Measurements from ENCODE around the gene SYT5. TPM values are rescaled to one million over a fixed set of nuclear protein-coding genes. Genes with fewer than 3 reads are reported as not detected.
A peak's percentile ranks its signal among the peaks of the same experiment; 100 is the strongest.

The SYT5 gene
- total and polyA plus RNA-seq, 2 donors (not counting 3 experiments of a cell fraction or from before 2014, with no cell fraction given): 0.42 TPM; not detected in 1

DNA sequence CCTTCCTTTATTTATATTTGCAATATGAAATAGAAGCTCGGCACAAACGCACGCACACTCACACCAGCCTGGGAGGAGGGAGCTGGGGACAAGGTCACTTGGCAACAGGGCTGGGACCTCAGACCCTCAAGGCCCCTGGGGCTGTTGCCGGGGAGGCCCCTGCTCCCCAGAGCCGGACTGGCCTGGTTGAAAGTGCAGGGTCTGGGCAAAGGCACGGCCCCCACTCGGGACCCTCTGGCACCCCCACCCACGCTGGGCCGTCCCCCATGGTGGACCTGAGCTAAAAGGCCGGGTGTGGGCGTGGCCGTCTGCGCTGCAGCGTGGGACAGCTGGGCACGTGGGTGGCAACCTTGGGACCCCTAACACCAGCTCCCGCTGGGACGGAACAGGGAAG is 49.7 kb upstream of the SYT5 start:
- no peak for DNase-seq (ENCODE audit: low read depth, low spot score)
- CTCF ChIA-PET: interaction anchor here (0.7 kb wide), 1 partner anchor 89 kb away, joined by 4 read pairs; no protein-coding TSS in a partner anchor
- peaks cover 2 to 43% of the 10 kb centered on the region in 2 experiments for H3K36me3 ChIP-seq (ENCODE audit: control insufficient read depth in 2 of 2, extremely low read depth in 1 of 2, insufficient read depth in 2 of 2, low read length in 2 of 2)
- H3K9me1 ChIP-seq (replicated peaks; ENCODE audit: control insufficient read depth, extremely low read depth, insufficient read depth, low read length): no peaks in the 10 kb centered on the region
- POLR2A ChIA-PET: no interaction called here
- no peaks in the 10 kb centered on the region for H3K9me3 ChIP-seq (replicated peaks; ENCODE audit: control insufficient read depth, insufficient read depth, low read length)
- H4K20me1 ChIP-seq (replicated peaks; ENCODE audit: control insufficient read depth, extremely low read depth, insufficient read depth, low read length): no peaks in the 10 kb centered on the region
- no peak for FAIRE-seq
- dilution Hi-C loops (cut with MboI; ENCODE audit: extremely low pct_ligation_motif_present, low sequenced_read_pairs): no loop called here
- H3K27ac ChIP-seq (ENCODE audit: insufficient read depth, low read depth, low read length): no peak overlapping the region
- no peaks in the 10 kb centered on the region for H3K79me2 ChIP-seq (ENCODE audit: control insufficient read depth, insufficient read depth, low read length)
- no peaks in the 10 kb centered on the region for H3K4me1 ChIP-seq (ENCODE audit: control insufficient read depth, extremely low read depth, insufficient read depth, low read length)
- TF ChIP-seq FOS (IDR thresholded peaks at IDR 0.05; ENCODE audit: borderline replicate concordance, insufficient read depth, low read length): no peak
- TF ChIP-seq POLR2A (IDR thresholded peaks at IDR 0.05; ENCODE audit: low read depth, low read length): no peak
- H3K4me2 ChIP-seq (ENCODE audit: insufficient read depth, low read length): no peak overlapping the region
- H3K9ac ChIP-seq (replicated peaks; ENCODE audit: extremely low read depth, insufficient read depth, low read length): no peak overlapping the region
- no peak overlapping the region for H3K4me3 ChIP-seq (replicated peaks in 1 of 3; ENCODE audit: insufficient read depth in 1 of 3, low read depth in 1 of 3, low read length in 3 of 3)
- H2AFZ ChIP-seq (ENCODE audit: low read depth, low read length): no peak overlapping the region
- intact Hi-C loops (cut with micrococcal nuclease): no loop called here
- TSS peak; percentile 88 for BruUV-seq (replicated peaks)
- no peaks in the 10 kb centered on the region for H3K27me3 ChIP-seq (ENCODE audit: control insufficient read depth in 2 of 2, insufficient read depth in 2 of 2, low read length in 2 of 2)

DNA sequence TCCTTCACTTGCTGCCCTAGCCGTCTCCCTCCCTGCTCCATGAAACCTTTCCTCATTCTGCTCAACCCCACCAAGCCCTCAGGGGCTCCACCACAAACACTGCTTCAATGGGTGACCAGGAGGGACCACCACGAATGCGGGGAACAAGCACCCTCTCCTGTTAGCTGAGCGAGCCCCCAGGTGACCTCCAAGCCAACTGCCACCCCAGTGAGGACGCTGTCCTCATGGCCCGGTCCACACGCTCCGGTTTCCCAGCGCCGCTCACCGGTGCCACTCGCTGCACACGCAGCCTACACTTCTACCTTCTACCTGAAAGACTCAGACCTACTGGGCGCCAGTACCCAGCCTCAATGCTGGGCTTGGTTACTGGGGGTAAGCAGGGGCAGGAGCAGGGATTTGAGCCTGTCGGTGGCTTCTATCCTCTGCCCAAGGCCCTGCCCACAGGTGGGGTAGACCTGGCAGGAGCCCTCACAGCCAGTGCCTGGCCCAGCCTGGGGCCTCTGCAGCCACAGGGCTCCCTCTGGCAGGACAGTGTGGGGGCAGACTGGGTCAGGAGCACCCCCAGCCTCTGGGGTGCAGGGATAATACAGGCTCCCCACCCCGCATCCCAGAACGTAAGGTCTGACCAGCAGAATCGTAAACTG is 49.2 kb upstream of the SYT5 start:
- TF ChIP-seq FOS (IDR thresholded peaks at IDR 0.05; ENCODE audit: borderline replicate concordance, insufficient read depth, low read length) (no peak), MYC (IDR thresholded peaks at IDR 0.05; ENCODE audit: low read depth, low read length) (no peak), JUN (IDR thresholded peaks at IDR 0.05; ENCODE audit: borderline replicate concordance, insufficient read depth, insufficient read length, low read depth) (no peak), GATA2 (IDR thresholded peaks at IDR 0.05; ENCODE audit: insufficient read depth, insufficient read length, low read depth, low read length) (no peak), POLR2A (IDR thresholded peaks at IDR 0.05; ENCODE audit: low read depth, low read length) (no peak), EZH2 (IDR thresholded peaks at IDR 0.05; ENCODE audit: borderline replicate concordance, low read depth, low read length, severe bottlenecking) (no peak), POLR2AphosphoS5 (IDR thresholded peaks at IDR 0.05; ENCODE audit: insufficient read depth, low read depth, low read length) (no peak)
- TF ChIP-seq, protein P1, sequence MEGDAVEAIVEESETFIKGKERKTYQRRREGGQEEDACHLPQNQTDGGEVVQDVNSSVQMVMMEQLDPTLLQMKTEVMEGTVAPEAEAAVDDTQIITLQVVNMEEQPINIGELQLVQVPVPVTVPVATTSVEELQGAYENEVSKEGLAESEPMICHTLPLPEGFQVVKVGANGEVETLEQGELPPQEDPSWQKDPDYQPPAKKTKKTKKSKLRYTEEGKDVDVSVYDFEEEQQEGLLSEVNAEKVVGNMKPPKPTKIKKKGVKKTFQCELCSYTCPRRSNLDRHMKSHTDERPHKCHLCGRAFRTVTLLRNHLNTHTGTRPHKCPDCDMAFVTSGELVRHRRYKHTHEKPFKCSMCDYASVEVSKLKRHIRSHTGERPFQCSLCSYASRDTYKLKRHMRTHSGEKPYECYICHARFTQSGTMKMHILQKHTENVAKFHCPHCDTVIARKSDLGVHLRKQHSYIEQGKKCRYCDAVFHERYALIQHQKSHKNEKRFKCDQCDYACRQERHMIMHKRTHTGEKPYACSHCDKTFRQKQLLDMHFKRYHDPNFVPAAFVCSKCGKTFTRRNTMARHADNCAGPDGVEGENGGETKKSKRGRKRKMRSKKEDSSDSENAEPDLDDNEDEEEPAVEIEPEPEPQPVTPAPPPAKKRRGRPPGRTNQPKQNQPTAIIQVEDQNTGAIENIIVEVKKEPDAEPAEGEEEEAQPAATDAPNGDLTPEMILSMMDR (IDR thresholded peaks at IDR 0.05; ENCODE audit: extremely low read depth in 1 of 2, insufficient read depth in 1 of 2, low read depth in 1 of 2, low read length in 2 of 2): no peak
- TF ChIP-seq, protein P2, sequence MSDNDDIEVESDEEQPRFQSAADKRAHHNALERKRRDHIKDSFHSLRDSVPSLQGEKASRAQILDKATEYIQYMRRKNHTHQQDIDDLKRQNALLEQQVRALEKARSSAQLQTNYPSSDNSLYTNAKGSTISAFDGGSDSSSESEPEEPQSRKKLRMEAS (IDR thresholded peaks at IDR 0.05; ENCODE audit: insufficient read depth, insufficient read length): no peak
- FAIRE-seq (no peak), DNase-seq (ENCODE audit: low read depth, low spot score) (no peak)
- no peak overlapping the region for H3K9ac ChIP-seq (replicated peaks; ENCODE audit: extremely low read depth, insufficient read depth, low read length)
- no peak overlapping the region for H3K4me3 ChIP-seq (replicated peaks in 1 of 3; ENCODE audit: insufficient read depth in 1 of 3, low read depth in 1 of 3, low read length in 3 of 3)
- no peak overlapping the region for H3K27ac ChIP-seq (ENCODE audit: insufficient read depth, low read depth, low read length)
- H3K4me2 ChIP-seq (ENCODE audit: insufficient read depth, low read length): no peak overlapping the region
- H3K36me3 ChIP-seq (ENCODE audit: control insufficient read depth in 2 of 2, extremely low read depth in 1 of 2, insufficient read depth in 2 of 2, low read length in 2 of 2): peaks cover 0 to 43% of the 10 kb centered on the region in 2 experiments
- no peaks in the 10 kb centered on the region for H3K9me3 ChIP-seq (replicated peaks; ENCODE audit: control insufficient read depth, insufficient read depth, low read length)
- POLR2A ChIA-PET: no interaction called here
- H3K27me3 ChIP-seq (ENCODE audit: control insufficient read depth in 2 of 2, insufficient read depth in 2 of 2, low read length in 2 of 2): no peaks in the 10 kb centered on the region
- no peaks in the 10 kb centered on the region for H3K9me1 ChIP-seq (replicated peaks; ENCODE audit: control insufficient read depth, extremely low read depth, insufficient read depth, low read length)
- no peaks in the 10 kb centered on the region for H3K79me2 ChIP-seq (ENCODE audit: control insufficient read depth, insufficient read depth, low read length)
- no TSS peak for BruUV-seq (replicated peaks)
- intact Hi-C loops (cut with micrococcal nuclease) (no loop called here), dilution Hi-C loops (cut with MboI; ENCODE audit: extremely low pct_ligation_motif_present, low sequenced_read_pairs) (no loop called here)
- no peaks in the 10 kb centered on the region for H4K20me1 ChIP-seq (replicated peaks; ENCODE audit: control insufficient read depth, extremely low read depth, insufficient read depth, low read length)
- CTCF ChIA-PET: interaction anchor here (0.7 kb wide), 1 partner anchor 88 kb away, joined by 4 read pairs; no protein-coding TSS in a partner anchor
- H3K4me1 ChIP-seq (ENCODE audit: control insufficient read depth, extremely low read depth, insufficient read depth, low read length): no peaks in the 10 kb centered on the region
- no peak overlapping the region for H2AFZ ChIP-seq (ENCODE audit: low read depth, low read length)

Data from endothelial cell of umbilical vein (primary cell).